GM18498 (cell line): ENCODE results near the gene UBE2I.

Experiments used
- ATAC-seq: cut with Tn5 transposase; IDR thresholded peaks from one replicate; pipeline ENCODE4 v1.9.1; 2021; ENCODE audit warnings: mild to moderate bottlenecking, moderate library complexity; ENCODE audit not compliant: unreplicated experiment

The UBE2I gene

DNA sequence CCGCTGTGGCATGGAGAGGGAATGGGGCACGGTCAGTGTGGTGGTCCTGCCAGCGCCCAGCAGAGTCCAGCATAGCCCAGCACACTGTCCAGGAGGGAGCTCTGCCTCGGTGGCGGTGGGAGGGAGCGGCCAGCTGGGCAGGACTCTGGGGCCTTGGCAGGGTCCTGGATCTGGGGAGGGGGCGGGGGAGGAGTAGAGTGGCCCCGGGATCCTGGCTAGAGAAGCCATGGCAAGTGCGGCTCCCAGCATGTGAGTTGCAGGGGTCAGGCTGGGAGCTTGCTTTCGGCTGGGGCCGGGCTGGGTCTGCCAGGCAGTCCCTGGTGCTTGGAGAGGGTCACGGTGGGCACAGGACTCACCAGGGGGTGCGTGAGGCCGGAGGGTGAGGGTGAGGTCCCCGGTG lies 46.2 kb downstream of the UBE2I start:
- ATAC-seq: no peak

GRCh38 chr16:1356061-1356900 lies 46.8 kb downstream of the UBE2I start:
- ATAC-seq: no peak

DNA sequence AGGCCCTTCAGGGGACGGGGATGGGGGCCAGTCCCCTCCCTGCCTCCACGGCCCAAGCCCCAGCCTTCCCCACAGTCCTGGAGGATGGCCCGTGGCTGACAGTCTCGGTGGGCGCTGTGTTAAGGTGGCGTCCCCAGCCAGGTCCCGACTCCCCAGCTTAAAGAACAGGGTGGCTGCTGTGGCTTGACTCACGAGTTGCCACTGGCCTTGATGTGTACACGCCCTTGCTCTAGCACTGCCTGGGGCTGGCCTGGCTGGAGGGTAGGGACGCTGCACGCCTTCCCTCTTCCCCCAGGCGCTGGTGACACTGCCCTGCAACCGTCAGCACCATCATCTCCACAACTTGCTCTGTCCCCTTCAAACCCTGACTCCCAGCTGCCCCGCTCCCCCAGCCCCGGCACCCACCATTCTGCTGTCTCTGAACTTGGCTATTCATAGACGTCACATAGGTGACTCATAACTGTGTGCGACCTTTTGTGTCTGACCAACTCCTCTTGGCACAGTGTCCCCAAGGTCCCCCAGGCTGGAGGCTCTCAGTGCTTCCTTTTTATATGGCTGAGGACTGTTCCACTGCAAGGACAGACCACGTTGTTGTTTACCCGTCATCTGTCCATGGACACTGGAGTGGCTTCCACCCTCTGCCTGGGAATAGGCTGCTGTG lies 48.6 kb downstream of the UBE2I start:
- ATAC-seq: no peak

- ATAC-seq: no peak
These were observed 52.4 kb downstream of the UBE2I start for GRCh38 chr16:1361685-1362360.

- ATAC-seq: no peak
These were observed 53.4 kb downstream of the UBE2I start for GRCh38 chr16:1362807-1363206.

DNA sequence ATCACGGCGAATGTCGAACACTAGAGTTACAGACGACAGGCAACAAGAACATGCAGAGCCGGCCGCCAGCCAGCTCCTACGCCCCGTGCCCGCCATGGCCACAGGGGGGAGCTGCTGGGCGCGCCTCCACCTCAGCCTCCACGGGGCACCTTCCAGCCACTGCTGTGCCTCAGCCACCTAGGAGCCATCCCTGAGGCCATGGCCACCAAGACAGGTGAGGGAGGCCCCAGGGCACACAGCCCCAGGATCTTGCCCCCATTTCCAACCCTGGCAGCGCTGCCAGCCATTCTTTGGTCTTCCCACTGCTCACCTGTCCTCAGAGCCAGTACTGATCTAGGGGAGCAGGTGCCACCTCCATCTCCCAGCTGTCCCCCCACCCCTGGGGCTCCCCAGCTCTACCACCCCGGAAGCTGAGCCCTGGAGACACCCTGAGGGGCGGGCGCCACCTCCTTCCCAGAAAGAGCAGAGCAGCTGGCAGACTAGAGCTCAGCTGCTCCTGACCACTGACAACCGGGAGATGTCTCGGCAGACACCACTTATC lies 54.1 kb downstream of the UBE2I start:
- ATAC-seq: no peak

GRCh38 chr16:1364510-1364909 lies 55.1 kb downstream of the UBE2I start:
- no peak for ATAC-seq

- ATAC-seq: no peak
These were observed 56.8 kb downstream of the UBE2I start for GRCh38 chr16:1366060-1366711.

- ATAC-seq: no peak
These were observed 57.4 kb downstream of the UBE2I start for GRCh38 chr16:1366712-1367299.

DNA sequence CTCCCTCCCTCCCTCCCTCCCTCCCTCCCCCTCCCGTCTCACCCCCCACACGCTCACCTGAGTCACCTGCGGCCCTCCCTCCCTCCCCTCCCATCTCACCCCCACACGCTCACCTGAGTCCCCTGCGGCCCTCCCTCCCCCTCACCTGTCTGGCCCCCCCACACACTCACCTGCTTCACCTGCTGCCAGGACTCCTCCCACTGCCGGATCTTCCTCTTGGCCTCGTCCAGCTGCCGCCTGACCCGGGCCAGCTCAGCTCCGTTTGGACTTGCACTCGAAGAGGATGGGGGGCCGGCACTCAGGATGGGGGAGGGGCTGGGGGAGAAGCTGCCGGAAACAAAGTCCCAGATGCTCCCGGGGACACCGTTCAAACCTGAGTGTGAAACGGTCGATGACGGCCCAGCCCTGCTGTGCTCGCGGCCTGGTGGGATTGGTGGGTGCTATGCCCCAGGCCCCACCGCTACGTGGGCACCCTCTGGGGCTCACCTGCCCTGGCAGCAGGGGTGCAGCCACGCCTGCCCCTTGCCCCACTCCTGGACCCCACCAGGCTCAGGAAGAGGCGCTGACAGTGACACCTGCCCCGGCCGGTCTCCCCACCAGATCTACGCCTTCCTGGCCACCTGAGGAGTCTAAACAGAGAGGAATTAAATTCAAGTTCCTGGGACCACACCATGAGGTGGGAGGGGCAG lies 58.2 kb downstream of the UBE2I start:
- no peak for ATAC-seq

GRCh38 chr16:1371054-1371978 lies 61.9 kb downstream of the UBE2I start:
- ATAC-seq: no peak

DNA sequence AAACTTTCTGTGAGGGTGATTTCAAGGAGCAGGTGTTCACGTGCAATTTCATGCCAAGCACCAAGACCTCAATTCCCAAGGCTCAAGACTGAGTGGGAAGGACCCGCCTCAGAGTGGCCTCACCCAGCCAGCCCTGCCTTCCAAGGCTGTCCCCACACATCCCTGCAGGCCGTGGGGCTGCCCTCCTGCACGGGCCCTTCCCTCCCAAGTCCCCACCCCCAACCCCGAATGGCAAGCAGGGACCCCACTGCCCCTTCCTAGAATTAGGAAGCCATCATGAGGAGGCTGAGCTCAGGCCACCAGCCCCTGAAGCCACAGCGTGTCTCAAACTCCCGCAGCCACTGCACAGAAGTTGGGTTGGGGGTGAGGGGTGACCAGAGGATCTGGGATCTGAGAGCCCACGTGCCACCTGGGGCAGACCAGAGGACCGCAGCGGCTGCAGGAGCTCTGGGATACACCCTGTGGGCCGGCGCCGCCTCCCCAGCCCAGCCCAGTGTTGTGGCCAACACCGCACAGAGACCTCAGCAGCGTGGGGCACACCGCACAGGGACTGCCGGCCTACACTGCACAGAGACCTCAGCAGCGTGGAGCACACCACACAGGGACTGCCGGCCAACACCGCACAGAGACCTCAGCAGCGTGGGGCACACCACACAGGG lies 63.0 kb downstream of the UBE2I start:
- ATAC-seq: no peak

DNA sequence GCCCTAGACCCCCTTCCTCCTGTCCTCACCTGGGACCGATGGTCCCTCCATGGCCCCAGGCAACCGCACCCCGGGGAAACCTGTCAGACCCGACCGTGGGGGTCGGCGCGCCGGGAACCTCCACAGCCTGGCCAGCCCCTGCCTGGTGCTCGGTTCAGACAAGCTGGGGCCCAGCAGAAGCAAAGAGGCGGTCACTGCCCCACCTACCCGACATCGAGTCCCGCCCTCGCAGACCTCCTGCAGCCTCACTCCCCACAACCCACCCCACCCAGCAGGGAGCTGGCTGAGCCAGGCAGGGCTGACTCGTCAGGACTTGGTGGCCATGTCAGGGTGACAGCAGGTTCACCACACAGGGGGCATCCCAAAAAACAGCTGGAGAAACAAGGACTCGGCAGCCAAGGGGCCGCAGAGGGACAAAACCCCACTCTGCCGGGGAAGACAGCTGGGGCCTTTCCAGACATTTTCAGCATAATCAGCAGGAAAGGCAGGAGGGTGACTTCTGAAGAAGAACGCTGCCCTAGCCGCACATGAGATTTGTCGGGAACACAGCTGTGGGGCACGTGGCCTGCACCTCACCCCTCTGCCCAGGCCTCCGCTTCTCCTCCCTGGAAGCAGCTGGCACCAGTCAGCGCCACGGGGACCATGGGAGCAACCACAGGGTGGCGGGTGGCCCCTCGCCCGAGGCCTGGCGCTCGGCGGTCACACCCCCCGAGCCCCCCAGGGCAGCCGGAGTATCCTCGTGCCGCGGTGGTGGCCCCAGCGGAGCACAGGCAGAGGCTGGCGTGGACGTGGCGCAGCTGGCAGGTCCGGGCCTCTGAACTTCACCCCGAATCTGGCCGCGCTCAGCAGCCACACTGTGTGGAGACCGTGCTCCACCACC lies 65.2 kb downstream of the UBE2I start:
- no peak for ATAC-seq

- no peak for ATAC-seq
These were observed 65.8 kb downstream of the UBE2I start for GRCh38 chr16:1375298-1375640.

GRCh38 chr16:1375741-1376410 lies 66.4 kb downstream of the UBE2I start:
- ATAC-seq: no peak
